HepG2 (cell line): ENCODE results near the gene TNS4. TPM values are rescaled to one million over a fixed set of nuclear protein-coding genes. Genes with fewer than 3 reads are reported as not detected.

Source experiments
- FOXK1 ChIP-seq: sonication (generic); formaldehyde crosslinking; IDR thresholded peaks from 2 replicates; pipeline ENCODE4 v1.4.0; 2020; ENCODE audit warnings: low read depth, missing genetic modification reagents, borderline replicate concordance
- MATR3 ChIP-seq: sonication (generic); formaldehyde crosslinking; IDR thresholded peaks from 2 replicates; pipeline ENCODE4 v1.4.0; 2020; ENCODE audit warnings: missing genetic modification reagents
- MEF2D ChIP-seq: sonication (generic); formaldehyde crosslinking; IDR thresholded peaks from 2 replicates; pipeline ENCODE4 v1.5.1; 2020; ENCODE audit warnings: mild to moderate bottlenecking, missing genetic modification reagents
- SOX5 ChIP-seq: IDR thresholded peaks from 2 replicates; pipeline ENCODE4 v1.6.1; 2016; ENCODE audit warnings: borderline replicate concordance
- TMF1 ChIP-seq: sonication (generic); formaldehyde crosslinking; IDR thresholded peaks from 2 replicates; pipeline ENCODE4 v1.8.1; 2022; ENCODE audit warnings: low read depth, missing genetic modification reagents
- ZBTB26 ChIP-seq: IDR thresholded peaks from 2 replicates; pipeline ENCODE4 v1.6.1; 2016; ENCODE audit warnings: missing compliant biosample characterization, missing genetic modification reagents, borderline replicate concordance
- ZBTB38 ChIP-seq: sonication (generic); formaldehyde crosslinking; IDR thresholded peaks from 2 replicates; pipeline ENCODE4 v1.5.1; 2020; ENCODE audit warnings: mild to moderate bottlenecking, missing genetic modification reagents
- ZEB1 ChIP-seq: IDR thresholded peaks from 2 replicates; pipeline ENCODE4 v1.6.1; 2012; ENCODE audit warnings: mild to moderate bottlenecking, low read depth, inconsistent platforms; ENCODE audit not compliant: insufficient replicate concordance
- ZNF142 ChIP-seq: sonication (generic); formaldehyde crosslinking; IDR thresholded peaks from 2 replicates; pipeline ENCODE4 v1.4.0; 2020; ENCODE audit warnings: missing genetic modification reagents
- ZNF251 ChIP-seq: sonication (generic); formaldehyde crosslinking; IDR thresholded peaks from 2 replicates; pipeline ENCODE4 v1.9.0; 2021; ENCODE audit warnings: mild to moderate bottlenecking, missing genetic modification reagents
- ZNF629 ChIP-seq: sonication (generic); formaldehyde crosslinking; conservative IDR thresholded peaks from 2 replicates; pipeline ENCODE4 v1.5.0; 2020; ENCODE audit warnings: missing genetic modification reagents
- ZNF704 ChIP-seq: sonication (generic); formaldehyde crosslinking; IDR thresholded peaks from 2 replicates; pipeline ENCODE4 v1.8.1; 2023; ENCODE audit warnings: mild to moderate bottlenecking, inconsistent platforms, moderate library complexity, missing genetic modification reagents, borderline replicate concordance
- ZNF781 ChIP-seq: sonication (generic); formaldehyde crosslinking; IDR thresholded peaks from 2 replicates; pipeline ENCODE4 v1.5.1; 2020; ENCODE audit warnings: borderline replicate concordance, mild to moderate bottlenecking, missing genetic modification reagents; ENCODE audit errors: not compliant biosample characterization
- ZNF788 ChIP-seq: sonication (generic); formaldehyde crosslinking; IDR thresholded peaks from 2 replicates; pipeline ENCODE4 v1.5.0; 2020; ENCODE audit warnings: mild to moderate bottlenecking, missing genetic modification reagents, borderline replicate concordance
- polyA plus RNA-seq, 8 experiments: library from polyadenylated mRNA; depleted of rRNA in 3 of 8; stranded (reverse) in 7 of 8; unstranded in 1 of 8; fragments of >200 nt; fragmentation: Illumina TruSeq in 4 of 8; extraction: Trizol in 4 of 8; gene quantifications; 2 replicates each; pipeline versions ENCODE4 v1.2.1 to v1.2.3, GENCODE V29; 2011 to 2016; ENCODE audit warnings: low read depth in 4 of 8, missing spikeins in 1 of 8, mixed read lengths in 1 of 8; ENCODE audit not compliant: insufficient read depth in 1 of 8
- total RNA-seq, 5 experiments: library from RNA; depleted of rRNA; stranded (reverse); fragments of >200 nt; fragmentation: Illumina TruSeq; extraction: Trizol; gene quantifications; 2 replicates each; pipeline ENCODE4 v1.2.3, GENCODE V29; 2016; ENCODE audit warnings: low read depth in 1 of 5
- TF ChIP-seq, protein P1 (sequence below): sonication (generic); formaldehyde crosslinking; IDR thresholded peaks from 2 replicates; pipeline ENCODE4 v1.5.0; 2020; ENCODE audit warnings: mild to moderate bottlenecking, missing genetic modification reagents

The TNS4 gene
- total and polyA plus RNA-seq, 2 of the 13 experiments (the other 11 are each of a cell fraction or from before 2014, with no cell fraction given), result 0.58 to 2.1 TPM

DNA sequence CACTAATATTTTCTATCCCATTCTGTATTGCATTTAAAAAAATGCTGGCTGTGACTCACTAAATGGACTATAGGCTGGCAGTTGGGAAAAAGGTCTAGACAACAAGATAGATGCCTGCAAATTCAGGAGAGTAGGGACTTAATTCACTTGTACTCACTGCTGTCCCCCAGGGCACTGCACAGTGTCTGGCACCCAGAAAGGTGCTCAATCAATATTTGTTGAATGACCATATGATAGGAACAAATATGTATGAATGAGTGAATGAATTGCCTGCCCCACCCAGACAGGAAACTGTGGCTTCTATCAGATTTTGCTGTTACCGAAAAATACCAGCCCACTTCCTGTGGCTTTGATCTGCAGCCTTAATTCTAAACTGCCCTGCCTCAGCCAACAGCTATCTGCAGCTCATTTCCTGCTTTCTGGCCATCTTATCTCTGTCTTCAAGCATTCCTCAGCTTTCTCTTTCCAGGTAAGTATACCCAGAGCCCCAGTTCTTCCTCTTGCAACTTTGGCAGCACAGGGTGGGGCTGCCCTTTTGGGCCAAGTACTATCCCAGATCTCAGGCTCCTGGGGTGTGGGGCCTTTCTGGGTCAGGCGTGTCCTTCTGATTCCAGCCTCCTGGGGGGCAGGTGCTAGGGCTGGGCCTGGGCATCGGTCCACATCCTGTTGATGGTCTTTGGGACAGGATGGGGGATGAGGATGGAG lies 15.3 kb upstream of the TNS4 start (continued):
- TF ChIP-seq ZBTB38 (CRISPR knock-in tag), result no peak
- no peak for TF ChIP-seq TMF1 (CRISPR knock-in tag)
- TF ChIP-seq ZNF629, result no peak
- TF ChIP-seq FOXK1 (CRISPR knock-in tag), result no peak
- TF ChIP-seq ZNF788 (CRISPR knock-in tag), result no peak
- TF ChIP-seq ZNF704 (CRISPR knock-in tag), result no peak
- TF ChIP-seq MATR3 (CRISPR knock-in tag), result no peak
- no peak for TF ChIP-seq ZEB1
- TF ChIP-seq ZNF142 (CRISPR knock-in tag), result no peak
- TF ChIP-seq ZBTB26 (CRISPR knock-in tag), result no peak
- no peak for TF ChIP-seq ZNF251 (CRISPR knock-in tag)
- TF ChIP-seq, protein P1, sequence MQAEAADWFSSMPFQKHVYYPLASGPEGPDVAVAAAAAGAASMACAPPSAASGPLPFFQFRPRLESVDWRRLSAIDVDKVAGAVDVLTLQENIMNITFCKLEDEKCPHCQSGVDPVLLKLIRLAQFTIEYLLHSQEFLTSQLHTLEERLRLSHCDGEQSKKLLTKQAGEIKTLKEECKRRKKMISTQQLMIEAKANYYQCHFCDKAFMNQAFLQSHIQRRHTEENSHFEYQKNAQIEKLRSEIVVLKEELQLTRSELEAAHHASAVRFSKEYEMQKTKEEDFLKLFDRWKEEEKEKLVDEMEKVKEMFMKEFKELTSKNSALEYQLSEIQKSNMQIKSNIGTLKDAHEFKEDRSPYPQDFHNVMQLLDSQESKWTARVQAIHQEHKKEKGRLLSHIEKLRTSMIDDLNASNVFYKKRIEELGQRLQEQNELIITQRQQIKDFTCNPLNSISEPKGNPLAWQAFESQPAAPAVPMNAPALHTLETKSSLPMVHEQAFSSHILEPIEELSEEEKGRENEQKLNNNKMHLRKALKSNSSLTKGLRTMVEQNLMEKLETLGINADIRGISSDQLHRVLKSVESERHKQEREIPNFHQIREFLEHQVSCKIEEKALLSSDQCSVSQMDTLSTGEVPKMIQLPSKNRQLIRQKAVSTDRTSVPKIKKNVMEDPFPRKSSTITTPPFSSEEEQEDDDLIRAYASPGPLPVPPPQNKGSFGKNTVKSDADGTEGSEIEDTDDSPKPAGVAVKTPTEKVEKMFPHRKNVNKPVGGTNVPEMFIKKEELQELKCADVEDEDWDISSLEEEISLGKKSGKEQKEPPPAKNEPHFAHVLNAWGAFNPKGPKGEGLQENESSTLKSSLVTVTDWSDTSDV (CRISPR knock-in tag), result no peak
- no peak for TF ChIP-seq ZNF781 (CRISPR knock-in tag)
- TF ChIP-seq MEF2D (CRISPR knock-in tag), result no peak
- TF ChIP-seq SOX5 (CRISPR knock-in tag), result peak; percentile 61; the same call in 1 of the 2 replicates
